HFFc6 (cell line): ENCODE measurements around the gene DDN. TPM values are rescaled to one million over a fixed set of nuclear protein-coding genes. Genes with fewer than 3 reads are reported as not detected.
A peak's percentile ranks its signal among the peaks of the same experiment; 100 is the strongest.

Experiments used
- DNase-seq: peaks from one replicate; pipeline ENCODE4 v3.0.0-alpha.2; 2018
- H3K27ac Mint-ChIP-seq: 2 replicates; pipeline ENCODE4 v1.8.0; 2020; ENCODE audit warnings: mild to moderate bottlenecking, mixed read lengths
- H3K27me3 Mint-ChIP-seq: 2 replicates; pipeline ENCODE4 v1.8.0; 2021; ENCODE audit warnings: mild to moderate bottlenecking, moderate library complexity, mixed read lengths; ENCODE audit not compliant: insufficient read depth
- H3K36me3 Mint-ChIP-seq: 2 replicates; pipeline ENCODE4 v1.8.0; 2021; ENCODE audit warnings: low read depth, mixed read lengths
- H3K4me1 Mint-ChIP-seq: 2 replicates; pipeline ENCODE4 v1.8.0; 2020; ENCODE audit warnings: low read depth, mixed read lengths
- H3K4me3 Mint-ChIP-seq: 2 replicates; pipeline ENCODE4 v1.8.0; 2020; ENCODE audit warnings: mild to moderate bottlenecking, moderate library complexity, mixed read lengths
- H3K9me3 Mint-ChIP-seq: 2 replicates; pipeline ENCODE4 v1.8.0; 2020; ENCODE audit warnings: mild to moderate bottlenecking, mixed read lengths
- total RNA-seq, 6 experiments: library from RNA; stranded (reverse); fragmentation: NEBNext Ultra II Directional; extraction: Animal tissue kit (Norgen Biotek cat#: 25700); gene quantifications; 2 replicates in 1 of 6; 3 replicates in 5 of 6; pipeline ENCODE4 v1.2.3, GENCODE V29; 2021
- TF ChIP-seq, protein P1 (sequence below): fragments of 200-600 bp; sonication (generic); IDR thresholded peaks from 2 replicates; pipeline ENCODE4 v1.5.0; 2021; ENCODE audit warnings: antibody characterized with exemption, mild to moderate bottlenecking

The DDN gene
- total RNA-seq, 6 experiments from 2014 or later, result 0.17 to 0.40 (median 0.23) TPM

DNA sequence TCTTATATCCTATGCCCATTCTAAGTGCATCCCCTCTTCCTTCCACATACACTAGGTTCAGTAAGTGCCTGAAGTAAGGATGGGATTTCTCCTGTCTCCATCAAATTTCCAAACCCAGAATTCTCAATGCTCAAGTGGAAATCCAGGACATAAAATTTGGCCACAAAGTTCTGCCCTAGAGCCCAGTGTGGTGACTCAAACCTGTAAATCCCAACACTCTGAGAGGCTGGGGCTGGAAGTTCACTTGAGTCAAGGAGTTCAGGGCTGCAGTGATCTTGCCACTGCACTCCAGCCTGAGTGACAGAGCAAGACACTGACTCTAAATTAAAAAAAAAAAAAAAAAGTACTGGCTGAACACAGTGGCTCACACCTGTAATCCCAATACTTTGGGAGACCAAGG, 37.4 kb downstream of the DDN start:
- TF ChIP-seq, protein P1, sequence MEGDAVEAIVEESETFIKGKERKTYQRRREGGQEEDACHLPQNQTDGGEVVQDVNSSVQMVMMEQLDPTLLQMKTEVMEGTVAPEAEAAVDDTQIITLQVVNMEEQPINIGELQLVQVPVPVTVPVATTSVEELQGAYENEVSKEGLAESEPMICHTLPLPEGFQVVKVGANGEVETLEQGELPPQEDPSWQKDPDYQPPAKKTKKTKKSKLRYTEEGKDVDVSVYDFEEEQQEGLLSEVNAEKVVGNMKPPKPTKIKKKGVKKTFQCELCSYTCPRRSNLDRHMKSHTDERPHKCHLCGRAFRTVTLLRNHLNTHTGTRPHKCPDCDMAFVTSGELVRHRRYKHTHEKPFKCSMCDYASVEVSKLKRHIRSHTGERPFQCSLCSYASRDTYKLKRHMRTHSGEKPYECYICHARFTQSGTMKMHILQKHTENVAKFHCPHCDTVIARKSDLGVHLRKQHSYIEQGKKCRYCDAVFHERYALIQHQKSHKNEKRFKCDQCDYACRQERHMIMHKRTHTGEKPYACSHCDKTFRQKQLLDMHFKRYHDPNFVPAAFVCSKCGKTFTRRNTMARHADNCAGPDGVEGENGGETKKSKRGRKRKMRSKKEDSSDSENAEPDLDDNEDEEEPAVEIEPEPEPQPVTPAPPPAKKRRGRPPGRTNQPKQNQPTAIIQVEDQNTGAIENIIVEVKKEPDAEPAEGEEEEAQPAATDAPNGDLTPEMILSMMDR, result no peak

DNA sequence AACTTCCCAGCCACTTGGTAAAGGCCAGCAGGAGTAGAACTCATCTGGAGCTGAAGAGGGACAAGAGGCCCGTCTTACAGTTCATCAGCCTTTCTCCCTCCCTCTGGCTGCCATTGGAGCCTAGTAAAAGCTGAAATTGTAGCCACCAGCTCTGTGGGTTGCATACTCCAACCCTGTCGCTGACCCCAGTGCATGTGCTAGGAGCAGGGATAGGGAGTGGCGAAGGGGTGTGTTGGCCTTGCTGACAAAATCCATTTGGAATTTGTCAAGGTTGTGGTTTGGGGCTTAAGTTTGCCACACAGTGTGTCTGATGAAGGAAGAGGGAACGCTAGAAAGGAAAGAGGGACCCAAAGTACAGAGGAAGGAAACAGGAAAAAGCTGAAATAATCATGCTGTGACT, 37.8 kb downstream of the DDN start:
- Mint-ChIP-seq H3K4me1 (peaks cover 32% of the 10 kb centered on the region), H3K27ac (peak overlapping the region; percentile 45), H3K4me3 (peak overlapping the region; percentile 2; the same call in 1 of the 2 replicates), H3K9me3 (no peaks in the 10 kb centered on the region), H3K27me3 (peaks cover 7% of the 10 kb centered on the region; the same call in 1 of the 2 replicates), H3K36me3 (peaks cover 3% of the 10 kb centered on the region)
- DNase-seq, result no peak
- TF ChIP-seq, protein P1, result no peak

More for the DNA sequence above, 37.4 kb downstream of the DDN start:
- Mint-ChIP-seq H3K4me3 (no peak overlapping the region), H3K36me3 (no peaks in the 10 kb centered on the region), H3K4me1 (peaks cover 31% of the 10 kb centered on the region), H3K27ac (peak overlapping the region; percentile 45), H3K27me3 (peaks cover 4% of the 10 kb centered on the region; the same call in 1 of the 2 replicates), H3K9me3 (no peaks in the 10 kb centered on the region)
- peak; percentile 46 for DNase-seq

DNA sequence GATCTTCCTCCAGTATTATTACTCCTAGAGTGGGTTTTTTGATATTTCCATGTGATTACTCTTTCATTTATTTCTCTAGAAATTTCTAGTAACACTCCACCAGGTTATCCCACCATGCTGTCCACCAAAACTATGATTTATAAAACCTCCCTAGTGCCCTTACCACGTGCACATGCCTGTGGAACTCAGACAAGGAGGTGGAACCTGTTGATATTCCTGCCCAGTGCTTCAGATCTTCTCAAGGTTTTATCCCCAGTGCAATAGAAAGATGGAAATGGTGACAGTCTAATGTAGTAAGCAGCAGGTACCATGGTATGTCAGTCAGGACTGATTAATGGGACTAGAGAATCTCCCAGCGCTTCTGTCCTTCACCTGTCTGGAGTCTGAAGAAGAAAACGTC, 38.3 kb downstream of the DDN start:
- TF ChIP-seq, protein P1, result no peak
- Mint-ChIP-seq H3K9me3 (no peaks in the 10 kb centered on the region), H3K36me3 (peaks cover 8% of the 10 kb centered on the region), H3K27me3 (peaks cover 7% of the 10 kb centered on the region; the same call in 1 of the 2 replicates), H3K4me3 (0 out of 2 replicates have a peak overlapping the region, but pooled peaks have one; percentile 2), H3K4me1 (peaks cover 37% of the 10 kb centered on the region), H3K27ac (no peak overlapping the region)
- no peak for DNase-seq

DNA sequence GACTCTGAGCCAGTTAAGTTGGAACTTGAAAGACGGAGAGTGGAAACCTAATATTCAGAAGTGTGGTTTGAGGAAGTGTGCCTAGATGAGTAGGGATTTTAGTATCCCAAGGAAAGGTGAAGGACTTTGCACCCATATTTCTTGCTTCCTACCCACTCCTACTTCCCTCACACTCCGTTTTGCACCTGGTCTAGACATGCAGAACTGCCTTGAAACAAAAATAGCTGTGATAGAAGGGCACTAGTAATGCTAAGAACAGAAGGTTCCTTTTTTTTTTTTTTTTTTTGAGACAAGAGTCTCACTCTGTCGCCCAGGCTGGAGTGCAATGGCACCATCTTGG, 41.2 kb downstream of the DDN start:
- Mint-ChIP-seq H3K27me3 (peaks cover 3% of the 10 kb centered on the region; the same call in 1 of the 2 replicates), H3K4me1 (peaks cover 61% of the 10 kb centered on the region), H3K36me3 (peaks cover 26% of the 10 kb centered on the region), H3K9me3 (no peaks in the 10 kb centered on the region), H3K4me3 (peak overlapping the region; percentile 96), H3K27ac (peak overlapping the region; percentile 95)
- no peak for DNase-seq
- TF ChIP-seq, protein P1, result no peak

DNA sequence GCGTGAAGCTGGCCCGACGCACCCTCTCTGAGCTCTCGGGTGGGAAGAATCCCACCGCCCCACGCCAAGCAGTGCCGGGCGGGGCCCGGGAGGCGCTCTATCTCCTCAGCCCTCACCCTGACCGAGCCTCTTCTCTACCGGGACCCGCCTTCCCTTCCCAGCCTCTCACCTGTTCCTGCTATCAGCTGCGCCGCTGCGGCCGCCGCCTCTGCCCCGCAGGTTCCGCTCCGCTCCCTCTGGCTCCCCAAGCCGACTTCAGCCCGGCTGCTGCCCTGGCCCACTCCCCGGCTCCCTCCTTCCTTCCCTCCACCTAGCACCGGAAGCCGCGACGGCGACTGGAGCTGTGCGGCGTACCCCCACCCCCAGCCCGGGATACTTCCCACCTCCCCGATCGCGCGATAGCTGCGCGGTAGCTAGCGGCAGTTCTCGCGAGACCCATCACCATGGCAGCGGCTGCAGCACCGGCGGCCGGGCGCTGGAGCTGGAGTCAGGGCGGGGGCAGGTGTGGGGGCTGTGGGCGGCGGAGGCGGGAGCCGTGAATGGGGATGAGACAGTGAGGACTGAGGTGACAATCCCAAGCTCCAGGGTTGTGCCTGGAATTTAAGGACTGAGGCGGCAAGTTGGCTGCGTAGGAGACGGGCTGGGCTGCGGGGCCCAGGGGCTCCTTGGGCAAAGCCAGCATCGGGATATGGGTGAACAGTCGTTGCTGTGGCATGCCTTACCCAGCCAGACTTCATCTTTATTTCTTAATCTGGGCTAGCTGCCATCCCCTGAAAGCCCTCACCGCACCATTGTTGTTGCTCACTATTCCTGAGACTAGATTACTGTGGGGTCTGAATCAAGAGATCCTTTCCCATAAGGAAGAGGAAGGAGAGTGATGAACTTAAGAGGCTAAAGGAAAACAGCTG, 41.8 kb downstream of the DDN start, which contains the start of gene ARF3:
Gene ARF3 (minus strand): TSS at position 347 of the 908 bp plus-strand sequence. CDS start 16,392 bp downstream, outside the sequence.
- peak; percentile 87 for DNase-seq
- Mint-ChIP-seq H3K4me1 (peaks cover 60% of the 10 kb centered on the region), H3K4me3 (peak within 1 kb of the TSS; percentile 96), H3K27ac (peak within 1 kb of the TSS; percentile 95), H3K9me3 (no peaks in the 10 kb centered on the region), H3K27me3 (peaks cover 3% of the 10 kb centered on the region; the same call in 1 of the 2 replicates), H3K36me3 (peaks cover 26% of the 10 kb centered on the region)
- TF ChIP-seq, protein P1, result no peak; the same call in 1 of the 2 replicates
